ENCODE results near the gene FTCDNL1. TPM values are rescaled to one million over a fixed set of nuclear protein-coding genes. Genes with fewer than 3 reads are reported as not detected.

FTCDNL1 gene
- total RNA-seq, 1 experiment from 2014 or later: 2.7 TPM

DNA sequence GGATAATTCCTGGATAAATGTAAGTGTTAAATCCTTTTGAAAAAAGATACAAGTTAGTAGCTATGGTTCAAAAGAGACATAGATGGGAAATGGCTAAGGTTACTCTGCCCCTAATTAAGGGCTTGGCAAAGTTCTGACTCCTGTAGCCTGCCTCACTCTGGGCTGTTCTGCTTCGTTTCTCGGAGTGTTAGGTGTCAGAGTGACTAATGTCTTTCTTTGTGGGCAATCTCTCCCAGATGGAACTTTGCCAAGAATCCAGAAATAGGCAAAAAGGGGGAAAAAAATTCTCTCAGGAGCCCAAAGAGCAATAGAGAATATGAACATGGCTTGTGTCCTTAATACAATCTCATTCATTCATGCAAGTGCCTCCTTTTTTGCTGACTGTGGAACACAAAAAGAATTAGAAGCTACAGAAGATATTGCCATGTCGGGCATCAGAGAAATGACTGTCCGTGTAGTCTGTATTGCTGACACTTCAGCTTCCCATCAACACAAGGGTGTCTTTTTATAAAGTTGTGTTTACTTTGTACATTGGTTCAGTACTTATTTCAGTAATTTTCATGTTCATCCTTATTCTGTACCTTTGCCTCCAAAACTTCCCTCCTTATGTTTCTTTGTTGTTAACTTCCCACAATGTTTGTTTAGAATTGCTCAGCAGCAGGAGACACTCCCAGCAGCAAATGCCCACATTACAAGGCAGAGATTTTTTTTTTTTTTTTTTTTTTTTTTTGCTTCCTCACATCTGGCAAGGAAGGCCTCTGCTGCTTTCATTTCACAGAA lies 134.0 kb downstream of the FTCDNL1 start:
- Histone ChIP-seq H3F3A (ENCODE audit: insufficient read depth, low read depth) (peaks cover 7% of the 10 kb centered on the region), H3K27ac (peak overlapping the region; percentile 72), H3K4me2 (peak overlapping the region; percentile 71), H4K20me1 (ENCODE audit: insufficient read depth) (no peaks in the 10 kb centered on the region), H2AFZ (no peak overlapping the region), H3K36me3 (ENCODE audit: low read depth) (no peaks in the 10 kb centered on the region), H3K9me3 (ENCODE audit: insufficient read depth, low read depth) (no peaks in the 10 kb centered on the region), H3K27me3 (ENCODE audit: insufficient read depth, low read depth) (no peaks in the 10 kb centered on the region), H3K9me2 (ENCODE audit: insufficient read depth) (no peaks in the 10 kb centered on the region), H3K4me3 (peak overlapping the region; percentile 25; the same call in 1 of the 2 replicates), H3K4me1 (replicated peaks; ENCODE audit: insufficient read depth) (peaks cover 19% of the 10 kb centered on the region), H3K79me2 (ENCODE audit: low read depth) (no peaks in the 10 kb centered on the region)
- TF ChIP-seq CTCF (conservative IDR thresholded peaks at IDR 0.05): no peak
- no peak for TF ChIP-seq EZH2 (IDR thresholded peaks at IDR 0.05; ENCODE audit: low read depth)
- CTCF ChIA-PET: interaction anchor here (1.3 kb wide), 1 partner anchor 24 kb away, joined by 3 read pairs; no protein-coding TSS in a partner anchor
- POLR2A ChIA-PET (ENCODE audit: unreplicated experiment): interaction anchor here (0.6 kb wide), 1 partner anchor 927 kb away, joined by 3 read pairs; no protein-coding TSS in a partner anchor
- BruUV-seq (replicated peaks): no TSS peak
- peak; percentile 43 to 51 for DNase-seq
- intact Hi-C loops (cut with micrococcal nuclease; ENCODE audit: unreplicated experiment): loop anchor here (5.0 kb wide), 1 partner anchor 135 kb away; the partner anchor contains the start of gene FTCDNL1

GRCh38 chr2:199713746-199714145 lies 137.2 kb downstream of the FTCDNL1 start:
- H3K36me3 ChIP-seq (ENCODE audit: low read depth): no peaks in the 10 kb centered on the region
- H3K9me2 ChIP-seq (ENCODE audit: insufficient read depth): no peaks in the 10 kb centered on the region
- no TSS peak for BruUV-seq (replicated peaks)
- H3K9me3 ChIP-seq (ENCODE audit: insufficient read depth, low read depth): 0 out of 2 replicates have a peak, but pooled peaks cover 2% of the 10 kb centered on the region
- DNase-seq: no peak
- POLR2A ChIA-PET (ENCODE audit: unreplicated experiment): no interaction called here
- no peak overlapping the region for H3K27ac ChIP-seq
- no peaks in the 10 kb centered on the region for H4K20me1 ChIP-seq (ENCODE audit: insufficient read depth)
- TF ChIP-seq CTCF (conservative IDR thresholded peaks at IDR 0.05) (no peak), EZH2 (IDR thresholded peaks at IDR 0.05; ENCODE audit: low read depth) (no peak)
- H3K79me2 ChIP-seq (ENCODE audit: low read depth): no peaks in the 10 kb centered on the region
- no peak overlapping the region for H3K4me3 ChIP-seq
- CTCF ChIA-PET: no interaction called here
- no peak overlapping the region for H2AFZ ChIP-seq
- H3K4me2 ChIP-seq: no peak overlapping the region
- intact Hi-C loops (cut with micrococcal nuclease; ENCODE audit: unreplicated experiment): no loop called here
- peaks cover 7% of the 10 kb centered on the region for H3F3A ChIP-seq (ENCODE audit: insufficient read depth, low read depth)
- H3K27me3 ChIP-seq (ENCODE audit: insufficient read depth, low read depth): no peaks in the 10 kb centered on the region
- peaks cover 19% of the 10 kb centered on the region for H3K4me1 ChIP-seq (replicated peaks; ENCODE audit: insufficient read depth)

DNA sequence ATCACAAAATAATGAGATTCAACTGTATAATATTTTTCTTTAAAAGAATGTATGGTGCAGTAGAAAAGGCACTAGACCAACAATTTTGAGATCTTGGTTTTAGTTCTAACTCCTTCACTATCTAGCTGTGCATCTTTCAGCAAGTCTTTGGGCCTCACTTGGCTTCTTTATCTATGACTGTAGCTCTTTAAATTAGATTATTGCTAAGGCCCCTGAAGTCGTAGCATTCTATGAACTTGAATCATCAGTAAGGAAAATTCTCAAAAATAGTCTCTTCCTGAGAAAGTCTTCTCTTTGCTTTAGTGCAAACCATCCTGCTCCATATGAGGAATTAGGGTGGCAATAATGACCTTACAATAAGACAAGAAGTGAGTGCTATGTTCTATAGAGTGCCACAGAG lies 140.4 kb downstream of the FTCDNL1 start:
- H3K27ac ChIP-seq: no peak overlapping the region
- H3K36me3 ChIP-seq (ENCODE audit: low read depth): no peaks in the 10 kb centered on the region
- H2AFZ ChIP-seq: no peak overlapping the region
- TF ChIP-seq CTCF (conservative IDR thresholded peaks at IDR 0.05): no peak
- no peak for TF ChIP-seq EZH2 (IDR thresholded peaks at IDR 0.05; ENCODE audit: low read depth)
- no peak for DNase-seq
- no peaks in the 10 kb centered on the region for H3K79me2 ChIP-seq (ENCODE audit: low read depth)
- ChIA-PET POLR2A (ENCODE audit: unreplicated experiment) (no interaction called here), CTCF (no interaction called here)
- no peaks in the 10 kb centered on the region for H3K9me2 ChIP-seq (ENCODE audit: insufficient read depth)
- H3K4me3 ChIP-seq: no peak overlapping the region
- BruUV-seq (replicated peaks): no TSS peak
- H3F3A ChIP-seq (ENCODE audit: insufficient read depth, low read depth): no peaks in the 10 kb centered on the region
- intact Hi-C loops (cut with micrococcal nuclease; ENCODE audit: unreplicated experiment): no loop called here
- no peaks in the 10 kb centered on the region for H3K27me3 ChIP-seq (ENCODE audit: insufficient read depth, low read depth)
- no peaks in the 10 kb centered on the region for H4K20me1 ChIP-seq (ENCODE audit: insufficient read depth)
- no peaks in the 10 kb centered on the region for H3K4me1 ChIP-seq (replicated peaks; ENCODE audit: insufficient read depth)
- H3K4me2 ChIP-seq: no peak overlapping the region
- peaks cover 14% of the 10 kb centered on the region; the same call in 1 of the 2 replicates for H3K9me3 ChIP-seq (ENCODE audit: insufficient read depth, low read depth)

Other genes starting within 250 kb of the FTCDNL1 start
- 14.1 TPM in 2 replicates for gene C2orf69, start 60.1 kb upstream of the FTCDNL1 start, total RNA-seq (2021)
- 6.4 and 7.2 TPM in 2 replicates for gene TYW5, start 104.3 kb upstream of the FTCDNL1 start, total RNA-seq (2021)
- gene MAIP1, start 104.4 kb upstream of the FTCDNL1 start, total RNA-seq (2021): 17.2 and 23.5 TPM in 2 replicates

Data from PC-9 (cell line).